Measurements from ENCODE around the gene STON2. TPM values are rescaled to one million over a fixed set of nuclear protein-coding genes. Genes with fewer than 3 reads are reported as not detected.

The STON2 gene
- total and polyA plus RNA-seq, 2 donors from 2014 or later: 14.8 to 86.6 TPM

DNA sequence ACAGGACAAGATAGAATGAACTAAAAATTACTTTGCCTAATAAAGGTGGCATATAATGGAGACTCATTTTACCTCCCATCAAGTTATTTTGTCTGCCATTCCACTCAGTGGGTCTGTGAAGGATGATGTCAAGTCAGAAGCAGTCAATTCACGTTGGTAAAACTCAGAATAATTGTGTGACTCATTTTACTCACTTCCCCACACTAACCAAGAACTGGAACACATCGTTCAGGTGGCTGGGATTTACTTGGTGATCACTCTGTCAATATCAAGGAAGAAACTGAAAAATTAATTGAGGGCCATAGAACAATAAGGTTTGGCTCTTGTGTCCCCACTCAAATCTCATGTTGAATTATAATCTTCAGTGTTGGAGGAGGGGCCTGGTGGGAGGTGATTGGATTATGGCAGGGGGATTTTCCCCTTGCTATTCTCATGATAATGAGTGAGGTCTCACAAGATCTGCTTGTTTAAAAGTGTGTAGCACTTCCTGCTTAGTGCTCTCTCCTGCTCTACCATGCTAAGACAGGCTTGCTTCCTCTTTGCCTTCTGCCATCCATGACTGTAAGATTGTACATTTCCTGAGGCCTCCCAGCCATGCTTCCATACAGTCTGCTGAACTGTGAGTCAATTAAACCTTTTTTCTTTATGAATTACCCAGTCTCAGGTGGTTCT is 143.7 kb downstream of the STON2 start:
- Histone ChIP-seq H3K9me3 (ENCODE audit: control insufficient read depth in 2 of 3, insufficient read depth in 1 of 3, low read length in 3 of 3) (no peaks in the 10 kb centered on the region), H3K36me3 (ENCODE audit: control insufficient read depth in 2 of 3, insufficient read depth in 3 of 3, low read length in 3 of 3) (no peaks in the 10 kb centered on the region), H3K27me3 (ENCODE audit: control insufficient read depth, insufficient read depth, low read length) (no peaks in the 10 kb centered on the region), H3K27ac (ENCODE audit: low read depth in 2 of 2, low read length in 2 of 2) (no peak overlapping the region), H3K4me3 (ENCODE audit: low read length in 3 of 3) (no peak overlapping the region), H3K4me1 (ENCODE audit: control insufficient read depth in 2 of 3, insufficient read depth in 2 of 3, low read depth in 1 of 3, low read length in 3 of 3) (no peaks in the 10 kb centered on the region), H3K9ac (ENCODE audit: low read length in 3 of 3) (no peak overlapping the region)
- intact Hi-C loops (cut with DNase I): no loop called here
- TF ChIP-seq, protein P1, sequence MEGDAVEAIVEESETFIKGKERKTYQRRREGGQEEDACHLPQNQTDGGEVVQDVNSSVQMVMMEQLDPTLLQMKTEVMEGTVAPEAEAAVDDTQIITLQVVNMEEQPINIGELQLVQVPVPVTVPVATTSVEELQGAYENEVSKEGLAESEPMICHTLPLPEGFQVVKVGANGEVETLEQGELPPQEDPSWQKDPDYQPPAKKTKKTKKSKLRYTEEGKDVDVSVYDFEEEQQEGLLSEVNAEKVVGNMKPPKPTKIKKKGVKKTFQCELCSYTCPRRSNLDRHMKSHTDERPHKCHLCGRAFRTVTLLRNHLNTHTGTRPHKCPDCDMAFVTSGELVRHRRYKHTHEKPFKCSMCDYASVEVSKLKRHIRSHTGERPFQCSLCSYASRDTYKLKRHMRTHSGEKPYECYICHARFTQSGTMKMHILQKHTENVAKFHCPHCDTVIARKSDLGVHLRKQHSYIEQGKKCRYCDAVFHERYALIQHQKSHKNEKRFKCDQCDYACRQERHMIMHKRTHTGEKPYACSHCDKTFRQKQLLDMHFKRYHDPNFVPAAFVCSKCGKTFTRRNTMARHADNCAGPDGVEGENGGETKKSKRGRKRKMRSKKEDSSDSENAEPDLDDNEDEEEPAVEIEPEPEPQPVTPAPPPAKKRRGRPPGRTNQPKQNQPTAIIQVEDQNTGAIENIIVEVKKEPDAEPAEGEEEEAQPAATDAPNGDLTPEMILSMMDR (IDR thresholded peaks at IDR 0.05; ENCODE audit: borderline replicate concordance, extremely low read depth, insufficient read depth): no peak
- FAIRE-seq: no peak
- DNase-seq: no peak

DNA sequence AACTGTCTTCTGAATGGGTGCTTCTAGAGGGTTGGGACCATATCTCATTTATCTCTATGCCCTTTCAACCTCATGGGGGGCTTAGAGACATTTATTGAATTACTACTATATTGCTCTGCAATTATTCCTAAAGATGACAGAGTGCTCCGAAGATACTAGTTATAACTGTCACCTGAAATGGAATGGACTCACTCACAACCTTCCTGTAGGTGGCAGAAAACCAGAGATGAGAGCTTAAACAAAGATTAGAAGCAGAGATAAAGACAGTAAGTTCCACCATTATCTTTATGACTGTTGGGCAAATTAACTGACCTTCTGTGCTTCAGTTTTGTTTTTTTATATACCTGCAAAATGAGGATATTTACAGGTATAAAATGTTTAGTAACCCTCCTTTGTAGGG is 147.8 kb downstream of the STON2 start:
- Histone ChIP-seq H3K9ac (ENCODE audit: low read length in 3 of 3) (no peak overlapping the region), H3K9me3 (ENCODE audit: control insufficient read depth in 2 of 3, insufficient read depth in 1 of 3, low read length in 3 of 3) (no peaks in the 10 kb centered on the region), H3K27me3 (ENCODE audit: control insufficient read depth, insufficient read depth, low read length) (no peaks in the 10 kb centered on the region), H3K4me3 (ENCODE audit: low read length in 3 of 3) (no peak overlapping the region), H3K27ac (ENCODE audit: low read depth in 2 of 2, low read length in 2 of 2) (no peak overlapping the region), H3K36me3 (ENCODE audit: control insufficient read depth in 2 of 3, insufficient read depth in 3 of 3, low read length in 3 of 3) (no peaks in the 10 kb centered on the region), H3K4me1 (ENCODE audit: control insufficient read depth in 2 of 3, insufficient read depth in 2 of 3, low read depth in 1 of 3, low read length in 3 of 3) (no peaks in the 10 kb centered on the region)
- TF ChIP-seq, protein P1 (IDR thresholded peaks at IDR 0.05; ENCODE audit: borderline replicate concordance, extremely low read depth, insufficient read depth): no peak
- DNase-seq: no peak
- intact Hi-C loops (cut with DNase I): no loop called here
- no peak for FAIRE-seq

DNA sequence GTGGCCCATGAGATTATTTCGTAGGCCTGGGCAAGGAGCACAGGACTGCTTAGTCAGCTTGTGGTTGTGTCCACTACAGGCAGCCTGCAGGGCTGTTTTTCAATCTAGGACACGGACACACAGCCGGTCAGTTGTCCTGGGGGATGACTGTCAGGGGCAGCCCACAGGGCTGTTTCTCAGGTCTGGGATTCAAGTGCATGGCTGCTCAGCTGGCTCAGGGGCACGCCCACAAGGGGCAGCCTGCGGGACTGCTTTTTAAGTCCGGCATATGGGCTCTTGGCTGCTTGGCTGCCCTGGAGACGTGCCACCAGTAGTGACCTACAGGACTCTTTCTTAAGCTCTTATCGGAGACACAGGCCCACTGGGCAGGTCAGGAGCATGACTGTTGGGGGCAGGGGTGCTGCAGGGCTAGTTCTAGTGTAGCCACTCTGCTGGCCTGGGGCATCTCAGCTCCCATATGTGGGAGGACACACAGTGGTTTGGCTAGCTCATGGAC is 152.8 kb downstream of the STON2 start:
- no peak overlapping the region for H3K9ac ChIP-seq (ENCODE audit: low read length in 3 of 3)
- no peak for FAIRE-seq
- DNase-seq: peak in 1 of 5 donors; percentile 10
- TF ChIP-seq, protein P1 (IDR thresholded peaks at IDR 0.05; ENCODE audit: borderline replicate concordance, extremely low read depth, insufficient read depth): no peak
- H3K27me3 ChIP-seq (ENCODE audit: control insufficient read depth, insufficient read depth, low read length): no peaks in the 10 kb centered on the region
- no peak overlapping the region for H3K4me3 ChIP-seq (ENCODE audit: low read length in 3 of 3)
- H3K9me3 ChIP-seq (ENCODE audit: control insufficient read depth in 2 of 3, insufficient read depth in 1 of 3, low read length in 3 of 3): no peaks in the 10 kb centered on the region
- no peak overlapping the region for H3K27ac ChIP-seq (ENCODE audit: low read depth in 2 of 2, low read length in 2 of 2)
- H3K4me1 ChIP-seq (ENCODE audit: control insufficient read depth in 2 of 3, insufficient read depth in 2 of 3, low read depth in 1 of 3, low read length in 3 of 3): no peaks in the 10 kb centered on the region
- intact Hi-C loops (cut with DNase I): no loop called here
- H3K36me3 ChIP-seq (ENCODE audit: control insufficient read depth in 2 of 3, insufficient read depth in 3 of 3, low read length in 3 of 3): no peaks in the 10 kb centered on the region

Measured in kidney (tissue), 14 donors.